Measurements from ENCODE around the gene WASF2.

The WASF2 gene

GRCh38 chr1:27517907-27518718 lies 28.1 kb upstream of the WASF2 start:
- Histone ChIP-seq H3K4me3 (ENCODE audit: low read depth, low read length) (no peak overlapping the region), H3K9me3 (no peaks in the 10 kb centered on the region), H3K36me3 (no peaks in the 10 kb centered on the region), H3K4me1 (no peaks in the 10 kb centered on the region), H3K27me3 (no peaks in the 10 kb centered on the region)
- no peak for TF ChIP-seq CTCF (IDR thresholded peaks at IDR 0.05; ENCODE audit: low read depth, low read length)
- no peak for DNase-seq

- H3K27me3 ChIP-seq: no peaks in the 10 kb centered on the region
- TF ChIP-seq CTCF (IDR thresholded peaks at IDR 0.05; ENCODE audit: low read depth, low read length): no peak
- no peaks in the 10 kb centered on the region for H3K36me3 ChIP-seq
- H3K4me3 ChIP-seq (ENCODE audit: low read depth, low read length): no peak overlapping the region
- DNase-seq: no peak
- no peaks in the 10 kb centered on the region for H3K9me3 ChIP-seq
- no peaks in the 10 kb centered on the region for H3K4me1 ChIP-seq
Measured at GRCh38 chr1:27517301-27517700, 27.3 kb upstream of the WASF2 start.

GRCh38 chr1:27515626-27516025 lies 25.7 kb upstream of the WASF2 start:
- Histone ChIP-seq H3K36me3 (no peaks in the 10 kb centered on the region), H3K27me3 (no peaks in the 10 kb centered on the region), H3K9me3 (no peaks in the 10 kb centered on the region), H3K4me1 (no peaks in the 10 kb centered on the region), H3K4me3 (ENCODE audit: low read depth, low read length) (no peak overlapping the region)
- TF ChIP-seq CTCF (IDR thresholded peaks at IDR 0.05; ENCODE audit: low read depth, low read length): no peak
- DNase-seq: no peak

GRCh38 chr1:27513958-27514357 lies 24.0 kb upstream of the WASF2 start:
- Histone ChIP-seq H3K36me3 (no peaks in the 10 kb centered on the region), H3K27me3 (no peaks in the 10 kb centered on the region), H3K4me1 (no peaks in the 10 kb centered on the region), H3K9me3 (no peaks in the 10 kb centered on the region), H3K4me3 (ENCODE audit: low read depth, low read length) (no peak overlapping the region)
- DNase-seq: no peak
- no peak for TF ChIP-seq CTCF (IDR thresholded peaks at IDR 0.05; ENCODE audit: low read depth, low read length)

- Histone ChIP-seq H3K36me3 (no peaks in the 10 kb centered on the region), H3K27me3 (no peaks in the 10 kb centered on the region), H3K4me3 (ENCODE audit: low read depth, low read length) (no peak overlapping the region), H3K9me3 (no peaks in the 10 kb centered on the region), H3K4me1 (no peaks in the 10 kb centered on the region)
- no peak for DNase-seq
- no peak for TF ChIP-seq CTCF (IDR thresholded peaks at IDR 0.05; ENCODE audit: low read depth, low read length)
Measured at GRCh38 chr1:27513528-27513927, 23.6 kb upstream of the WASF2 start.

Measured in BE2C (cell line).